ENCODE measurements around the gene SSR2.

GRCh38 chr1:156070548-156070947 lies 49.8 kb upstream of the SSR2 start:
- TF ChIP-seq CTCF (conservative IDR thresholded peaks at IDR 0.05; ENCODE audit: low read length), result no peak
- TF ChIP-seq EZH2phosphoT487 (IDR thresholded peaks at IDR 0.05; ENCODE audit: borderline replicate concordance, low read depth, low read length), result no peak

Measured in OCI-LY7 (cell line).